Measurements from ENCODE around the gene IQCE.
A peak's percentile ranks its signal among the peaks of the same experiment; 100 is the strongest.

IQCE gene

DNA sequence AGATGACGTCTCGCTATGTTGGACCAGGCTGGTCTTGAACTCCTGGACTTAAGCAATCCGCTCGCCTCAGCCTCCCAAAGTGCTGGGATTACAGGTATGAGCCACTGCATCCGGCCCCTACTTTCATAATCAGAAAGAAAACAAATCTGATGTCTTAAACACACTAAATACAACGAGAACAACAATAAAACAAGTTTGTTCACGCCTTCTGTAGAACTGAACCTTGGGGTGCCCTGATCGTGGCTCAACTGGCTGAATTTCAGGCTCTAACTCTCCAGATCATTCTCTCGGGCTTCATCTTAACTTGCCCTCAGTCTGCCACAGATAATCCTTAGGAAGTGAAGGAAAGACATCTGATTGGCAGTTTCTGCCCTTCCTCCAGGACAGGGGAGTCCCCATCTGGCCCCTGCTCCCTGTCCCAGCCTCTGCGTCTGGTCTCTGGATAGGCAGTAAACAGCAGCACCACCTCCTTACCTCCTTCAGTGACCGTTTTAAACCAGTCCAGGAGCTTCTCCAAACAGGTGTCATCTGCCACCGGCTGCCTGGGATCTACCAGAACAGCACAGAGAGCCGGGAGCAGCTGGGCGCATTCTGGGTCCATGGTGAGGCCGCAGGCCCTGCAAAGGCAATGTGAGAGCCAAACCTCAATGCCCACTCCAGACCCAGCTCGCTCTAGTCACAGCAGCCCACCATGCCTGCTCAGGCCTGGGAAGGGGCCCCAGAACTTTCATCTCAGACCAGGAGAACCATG, 4.8 kb upstream of the IQCE start:
- no peak overlapping the region for H2BK120ac ChIP-seq (ENCODE audit: low read depth, low read length)
- peak overlapping the region; percentile 95 for H3K4me2 ChIP-seq (ENCODE audit: low read length, poor library complexity, severe bottlenecking)
- H3K4me3 ChIP-seq (ENCODE audit: insufficient read depth in 1 of 2, low read depth in 1 of 2, low read length in 2 of 2): peak overlapping the region in 1 of 2 experiments; percentile 89
- peaks cover 19% of the 10 kb centered on the region for H3K79me1 ChIP-seq (replicated peaks; ENCODE audit: low read length, poor library complexity, severe bottlenecking)
- no peak overlapping the region for H3K23ac ChIP-seq (ENCODE audit: low read length in 2 of 2)
- no peak overlapping the region for H3K27ac ChIP-seq (ENCODE audit: low read length, poor library complexity, severe bottlenecking)
- H3K9ac ChIP-seq (ENCODE audit: low read length): peak overlapping the region; percentile 100
- no peak overlapping the region for H3K14ac ChIP-seq (ENCODE audit: low read length in 2 of 2)
- H3K9me3 ChIP-seq (ENCODE audit: control insufficient read depth, low read length): no peaks in the 10 kb centered on the region
- no peak overlapping the region for H4K8ac ChIP-seq (ENCODE audit: low read length)
- H3K36me3 ChIP-seq (ENCODE audit: control insufficient read depth in 1 of 2, insufficient read depth in 2 of 2, low read depth in 1 of 2, low read length in 2 of 2): peaks cover 15 to 29% of the 10 kb centered on the region in 2 experiments
- no peaks in the 10 kb centered on the region for H3K27me3 ChIP-seq (ENCODE audit: control insufficient read depth in 1 of 2, insufficient read depth in 1 of 2, low read length in 2 of 2)
- no peak overlapping the region for H3K18ac ChIP-seq (ENCODE audit: low read depth in 1 of 2, low read length in 2 of 2)
- H4K91ac ChIP-seq (ENCODE audit: low read length): no peak overlapping the region
- no peak overlapping the region for H2AFZ ChIP-seq (ENCODE audit: low read depth, low read length)
- H2AK5ac ChIP-seq (ENCODE audit: low read length, severe bottlenecking): no peak overlapping the region
- H2BK5ac ChIP-seq (ENCODE audit: low read depth, low read length, poor library complexity, severe bottlenecking): no peak overlapping the region
- 90% methylated on average over 15 of the region's 16 CpGs for WGBS
- no peak overlapping the region for H2BK15ac ChIP-seq (ENCODE audit: low read depth, poor library complexity, severe bottlenecking)
- peaks cover 18% of the 10 kb centered on the region for H3K4me1 ChIP-seq (ENCODE audit: control insufficient read depth, insufficient read depth, low read depth, low read length)
- H3K4ac ChIP-seq (ENCODE audit: low read depth in 1 of 2, low read length in 2 of 2): no peak overlapping the region
- DNase-seq: no peak
- no peak overlapping the region for H2BK12ac ChIP-seq (ENCODE audit: low read length in 2 of 2)

DNA sequence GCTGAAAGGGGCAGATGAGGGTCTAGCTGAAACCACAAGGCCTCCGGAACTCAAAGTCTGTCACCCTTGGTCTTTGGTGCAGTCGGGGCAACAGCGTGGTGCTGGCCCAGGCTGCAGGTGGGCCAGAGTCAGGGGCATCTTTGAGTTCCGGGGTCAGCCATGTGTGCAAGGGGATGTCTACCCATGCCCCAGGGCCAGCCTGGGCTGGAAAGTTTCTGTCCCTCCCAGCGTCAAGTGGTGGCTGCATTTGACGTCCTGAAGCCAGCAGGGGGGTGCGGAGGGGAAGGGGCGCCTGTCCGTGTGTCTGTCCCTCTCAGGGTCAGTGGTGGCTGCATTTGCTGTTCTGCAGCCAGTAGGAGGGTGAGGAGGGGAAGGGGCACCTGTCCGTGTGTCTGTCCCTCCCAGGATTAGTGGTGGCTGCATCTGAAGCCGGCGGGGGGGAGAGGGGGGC, 4.1 kb upstream of the IQCE start:
- 19% methylated on average over 10 of the region's 12 CpGs for WGBS

DNA sequence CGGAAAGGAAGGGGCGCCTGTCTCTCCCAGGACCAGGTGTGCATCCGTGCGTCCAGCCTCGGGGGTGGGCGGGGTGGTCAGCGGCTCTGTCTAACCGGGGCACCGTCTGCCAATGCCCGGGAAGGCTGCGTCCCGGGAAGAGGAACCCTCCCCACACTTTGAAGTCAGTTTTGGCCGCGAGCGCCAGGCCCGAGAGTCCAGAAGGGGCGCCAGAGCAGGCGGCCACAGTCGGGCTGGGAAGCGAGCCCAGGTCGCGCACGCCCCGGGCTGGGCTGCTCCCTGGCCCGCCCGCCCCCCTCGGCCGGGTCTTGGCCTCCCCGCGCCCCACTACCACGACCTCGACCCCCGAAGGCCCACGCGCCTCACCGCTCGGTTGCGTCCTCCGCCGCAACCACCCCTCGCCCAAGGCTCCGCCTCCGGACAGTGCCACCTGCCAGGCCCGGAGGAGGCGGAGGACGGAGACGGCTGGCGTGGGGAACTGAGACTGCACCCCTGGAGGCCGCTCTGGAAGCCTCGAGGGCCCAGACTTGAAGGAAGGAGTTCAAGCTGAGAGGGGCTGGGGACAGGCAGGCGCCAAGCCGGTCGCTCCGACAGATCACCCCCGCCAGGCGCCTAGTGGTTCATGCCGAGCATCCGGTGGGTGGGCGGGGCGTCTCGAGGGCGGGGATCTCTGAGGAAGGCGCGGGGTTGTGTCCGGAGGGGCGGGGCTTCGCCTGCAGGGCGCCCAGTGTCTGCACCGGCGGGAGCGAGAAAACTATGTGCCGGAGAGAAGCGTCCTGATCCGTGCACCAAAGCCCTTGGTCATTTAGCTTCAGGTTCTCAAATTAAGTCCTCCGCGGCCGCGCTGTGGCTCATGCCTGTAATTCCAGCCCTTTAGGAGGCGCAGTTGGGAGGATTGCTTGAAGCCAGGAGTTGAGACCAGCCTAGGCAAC, 3.4 kb upstream of the IQCE start, which contains the start of gene BRAT1:
Gene BRAT1 (minus strand): TSS at position 404 of the 932 bp plus-strand sequence. CDS start 1,093 bp downstream, outside the sequence.
- H3K27me3 ChIP-seq (ENCODE audit: control insufficient read depth in 1 of 2, insufficient read depth in 1 of 2, low read length in 2 of 2): no peaks in the 10 kb centered on the region
- H3K27ac ChIP-seq (ENCODE audit: low read length, poor library complexity, severe bottlenecking): peak within 1 kb of the TSS; percentile 99
- peak within 1 kb of the TSS; percentile 92 to 98 for H3K4ac ChIP-seq (ENCODE audit: low read depth in 1 of 2, low read length in 2 of 2)
- H3K36me3 ChIP-seq (ENCODE audit: control insufficient read depth in 1 of 2, insufficient read depth in 2 of 2, low read depth in 1 of 2, low read length in 2 of 2): peaks cover 13 to 18% of the 10 kb centered on the region in 2 experiments
- peak within 1 kb of the TSS; percentile 100 for H4K91ac ChIP-seq (ENCODE audit: low read length)
- peaks cover 24% of the 10 kb centered on the region for H3K4me1 ChIP-seq (ENCODE audit: control insufficient read depth, insufficient read depth, low read depth, low read length)
- peak; percentile 95 for DNase-seq
- peak within 1 kb of the TSS in 1 of 2 experiments; percentile 78 for H3K14ac ChIP-seq (ENCODE audit: low read length in 2 of 2)
- H3K79me1 ChIP-seq (replicated peaks; ENCODE audit: low read length, poor library complexity, severe bottlenecking): peaks cover 19% of the 10 kb centered on the region
- peak within 1 kb of the TSS; percentile 95 for H3K4me2 ChIP-seq (ENCODE audit: low read length, poor library complexity, severe bottlenecking)
- 1% methylated on average over 49 of the region's 79 CpGs for WGBS
- H2BK120ac ChIP-seq (ENCODE audit: low read depth, low read length): peak within 1 kb of the TSS; percentile 100
- H2AK5ac ChIP-seq (ENCODE audit: low read length, severe bottlenecking): no peak within 1 kb of the TSS
- H2AFZ ChIP-seq (ENCODE audit: low read depth, low read length): peak within 1 kb of the TSS; percentile 83
- H2BK5ac ChIP-seq (ENCODE audit: low read depth, low read length, poor library complexity, severe bottlenecking): peak within 1 kb of the TSS; percentile 100
- H4K8ac ChIP-seq (ENCODE audit: low read length): peak within 1 kb of the TSS; percentile 100
- H3K4me3 ChIP-seq (ENCODE audit: insufficient read depth in 1 of 2, low read depth in 1 of 2, low read length in 2 of 2): peak within 1 kb of the TSS; percentile 86 to 89
- H2BK15ac ChIP-seq (ENCODE audit: low read depth, poor library complexity, severe bottlenecking): peak within 1 kb of the TSS; percentile 85
- peak within 1 kb of the TSS in 1 of 2 experiments; percentile 94 for H3K23ac ChIP-seq (ENCODE audit: low read length in 2 of 2)
- H3K18ac ChIP-seq (ENCODE audit: low read depth in 1 of 2, low read length in 2 of 2): peak within 1 kb of the TSS; percentile 98 to 100
- peak within 1 kb of the TSS; percentile 100 for H3K9ac ChIP-seq (ENCODE audit: low read length)
- H2BK12ac ChIP-seq (ENCODE audit: low read length in 2 of 2): peak within 1 kb of the TSS; percentile 98 to 99
- H3K9me3 ChIP-seq (ENCODE audit: control insufficient read depth, low read length): no peaks in the 10 kb centered on the region

More for the DNA sequence above, 4.1 kb upstream of the IQCE start:
- Histone ChIP-seq H4K91ac (ENCODE audit: low read length) (no peak overlapping the region), H3K4me3 (ENCODE audit: insufficient read depth in 1 of 2, low read depth in 1 of 2, low read length in 2 of 2) (peak overlapping the region; percentile 86 to 89), H3K14ac (ENCODE audit: low read length in 2 of 2) (peak overlapping the region in 1 of 2 experiments; percentile 78), H2BK120ac (ENCODE audit: low read depth, low read length) (no peak overlapping the region), H2BK12ac (ENCODE audit: low read length in 2 of 2) (peak overlapping the region in 1 of 2 experiments; percentile 51), H4K8ac (ENCODE audit: low read length) (no peak overlapping the region), H3K23ac (ENCODE audit: low read length in 2 of 2) (peak overlapping the region in 1 of 2 experiments; percentile 86), H2BK15ac (ENCODE audit: low read depth, poor library complexity, severe bottlenecking) (no peak overlapping the region), H3K27me3 (ENCODE audit: control insufficient read depth in 1 of 2, insufficient read depth in 1 of 2, low read length in 2 of 2) (no peaks in the 10 kb centered on the region), H3K4ac (ENCODE audit: low read depth in 1 of 2, low read length in 2 of 2) (no peak overlapping the region), H2AFZ (ENCODE audit: low read depth, low read length) (no peak overlapping the region), H3K4me1 (ENCODE audit: control insufficient read depth, insufficient read depth, low read depth, low read length) (peaks cover 18% of the 10 kb centered on the region), H3K9ac (ENCODE audit: low read length) (peak overlapping the region; percentile 100), H3K4me2 (ENCODE audit: low read length, poor library complexity, severe bottlenecking) (peak overlapping the region; percentile 95), H3K18ac (ENCODE audit: low read depth in 1 of 2, low read length in 2 of 2) (peak overlapping the region in 1 of 2 experiments; percentile 16), H3K27ac (ENCODE audit: low read length, poor library complexity, severe bottlenecking) (no peak overlapping the region), H3K79me1 (replicated peaks; ENCODE audit: low read length, poor library complexity, severe bottlenecking) (peaks cover 17% of the 10 kb centered on the region), H2AK5ac (ENCODE audit: low read length, severe bottlenecking) (no peak overlapping the region), H3K9me3 (ENCODE audit: control insufficient read depth, low read length) (no peaks in the 10 kb centered on the region), H2BK5ac (ENCODE audit: low read depth, low read length, poor library complexity, severe bottlenecking) (no peak overlapping the region), H3K36me3 (ENCODE audit: control insufficient read depth in 1 of 2, insufficient read depth in 2 of 2, low read depth in 1 of 2, low read length in 2 of 2) (peaks cover 13 to 22% of the 10 kb centered on the region in 2 experiments)
- DNase-seq: no peak
